Naive thymus-derived CD4-positive, alpha-beta T cell (primary cell): ENCODE results near the gene OR52L1. TPM values are rescaled to one million over a fixed set of nuclear protein-coding genes. Genes with fewer than 3 reads are reported as not detected.
"Not testable (repeated sequence)": the region's sequence is repeated elsewhere in the genome, so short reads cannot be mapped to it uniquely, and the experiment has no call there.

ENCODE experiments used
- ATAC-seq: fragments of 150-1000 bp; cut with Tn5 transposase; 2 replicates; pipeline ENCODE4 v1.10.0; 2021; ENCODE audit warnings: mild to moderate bottlenecking, moderate library complexity
- CTCF ChIA-PET: fragments of 350-600 bp; sonication (Branson Sonifier 250); formaldehyde crosslinking; loops from one replicate; lab custom pipeline; 2021; ENCODE audit warnings: antibody characterized with exemption; lab: Charles Lee
- POLR2A ChIA-PET: fragments of 350-600 bp; sonication (Branson Sonifier 250); formaldehyde crosslinking; loops from one replicate; lab custom pipeline; 2021; ENCODE audit warnings: antibody characterized with exemption, inconsistent platforms; lab: Charles Lee
- DNase-seq, 9 donors: peaks; one replicate each; pipeline versions ENCODE4 v3.0.0 to v3.0.0-alpha.2; 2020 to 2022; ENCODE audit warnings: mixed read lengths in 1 of 9
- H3K27ac ChIP-seq: one replicate; pipeline ENCODE4 v1.7.0; 2013; ENCODE audit warnings: mild to moderate bottlenecking, low read depth, low read length, moderate library complexity
- H3K27me3 ChIP-seq, 2 donors: one replicate each; pipeline ENCODE4 v1.7.0; 2013; ENCODE audit warnings: low read length in 2 of 2, mild to moderate bottlenecking in 2 of 2, moderate library complexity in 2 of 2; ENCODE audit not compliant: control insufficient read depth in 2 of 2, insufficient read depth in 2 of 2
- H3K36me3 ChIP-seq, 3 experiments: 1 replicate in 2 of 3; 2 replicates in 1 of 3; pipeline ENCODE4 v1.7.0; 2013; ENCODE audit warnings: low read length in 3 of 3, mild to moderate bottlenecking in 3 of 3, moderate library complexity in 1 of 3; ENCODE audit not compliant: insufficient read depth in 3 of 3, control insufficient read depth in 2 of 3
- H3K4me1 ChIP-seq, 2 donors: one replicate each; pipeline ENCODE4 v1.7.0; 2013; ENCODE audit warnings: low read length in 2 of 2, mild to moderate bottlenecking in 2 of 2, moderate library complexity in 1 of 2; ENCODE audit not compliant: control insufficient read depth in 2 of 2, insufficient read depth in 2 of 2
- H3K4me3 ChIP-seq: 2 replicates; pipeline ENCODE4 v1.7.0; 2013; ENCODE audit warnings: mild to moderate bottlenecking, low read length
- H3K9me3 ChIP-seq, 3 experiments: 1 replicate in 2 of 3; 2 replicates in 1 of 3; pipeline ENCODE4 v1.7.0; 2013; ENCODE audit warnings: low read length in 3 of 3; ENCODE audit not compliant: control insufficient read depth in 2 of 3
- H3K27ac Mint-ChIP-seq, 9 donors: one replicate each; pipeline ENCODE4 v1.8.0; 2020 to 2022; ENCODE audit warnings: mixed read lengths in 9 of 9, mild to moderate bottlenecking in 8 of 9, moderate library complexity in 5 of 9, inconsistent platforms in 2 of 9
- H3K27me3 Mint-ChIP-seq, 5 donors: one replicate each; pipeline ENCODE4 v1.8.0; 2021 to 2022; ENCODE audit warnings: mixed read lengths in 5 of 5, mild to moderate bottlenecking in 1 of 5
- H3K36me3 Mint-ChIP-seq, 5 donors: one replicate each; pipeline ENCODE4 v1.8.0; 2020 to 2022; ENCODE audit warnings: mixed read lengths in 5 of 5, mild to moderate bottlenecking in 3 of 5, inconsistent platforms in 1 of 5
- H3K4me1 Mint-ChIP-seq, 7 donors: one replicate each; pipeline ENCODE4 v1.8.0; 2020 to 2022; ENCODE audit warnings: mixed read lengths in 7 of 7, mild to moderate bottlenecking in 3 of 7, inconsistent platforms in 1 of 7
- H3K4me3 Mint-ChIP-seq, 10 donors: one replicate each; pipeline ENCODE4 v1.8.0; 2020 to 2022; ENCODE audit warnings: mild to moderate bottlenecking in 10 of 10, mixed read lengths in 10 of 10, moderate library complexity in 6 of 10, inconsistent platforms in 2 of 10
- H3K9me3 Mint-ChIP-seq, 11 donors: one replicate each; pipeline ENCODE4 v1.8.0; 2020 to 2022; ENCODE audit warnings: mixed read lengths in 11 of 11, mild to moderate bottlenecking in 4 of 11, inconsistent platforms in 1 of 11, moderate library complexity in 1 of 11
- intact Hi-C, 2 donors: fragments of 100-400 bp; cut with micrococcal nuclease; formaldehyde crosslinking; loops; one replicate each; pipeline ENCODE4 v1.15.1; 2023
- polyA plus RNA-seq, 2 donors: library from polyadenylated mRNA; unstranded; fragments of 300-500 nt; fragmentation: Illumina TruSeq; gene quantifications; one replicate each; pipeline ENCODE4 v1.2.3, GENCODE V29; 2021
- total RNA-seq, 6 experiments: library from RNA in 5 of 6; stranded (reverse) in 5 of 6; gene quantifications; 1 replicate in 5 of 6; 2 replicates in 1 of 6; pipeline ENCODE4 v1.2.3 and lab custom pipeline; 2021 to 2026

The OR52L1 gene
- total and polyA plus RNA-seq, 7 experiments from 2014 or later, result not detected

DNA sequence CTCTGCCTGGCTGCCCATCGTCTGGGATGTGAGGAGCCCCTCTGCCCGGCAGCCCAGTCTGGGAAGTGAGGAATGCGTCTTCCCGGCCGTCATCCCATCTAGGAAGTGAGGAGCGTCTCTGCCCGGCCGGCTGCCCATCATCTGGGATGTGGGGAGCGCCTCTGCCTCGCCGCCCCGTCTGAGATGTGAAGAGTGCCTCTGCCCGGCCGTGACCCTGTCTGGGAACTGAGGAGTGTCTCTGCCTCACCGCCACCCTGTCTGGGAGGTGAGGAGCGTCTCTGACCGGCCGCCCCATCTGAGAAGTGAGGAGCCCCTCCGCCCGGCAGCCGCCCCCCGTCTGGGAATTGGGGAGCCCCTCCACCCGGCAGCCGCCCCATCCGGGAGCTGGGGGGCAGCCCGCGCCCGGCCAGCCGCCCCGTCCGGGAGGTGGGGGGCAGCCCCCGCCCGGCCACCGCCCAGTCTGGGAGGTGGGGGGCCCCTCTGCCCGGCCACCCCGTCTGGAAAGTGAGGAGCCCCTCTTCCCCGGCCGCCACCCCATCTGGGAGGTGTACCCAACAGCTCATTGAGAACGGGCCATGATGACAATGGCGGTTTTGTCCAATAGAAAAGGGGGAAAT, 26.0 kb downstream of the OR52L1 start:
- H3K36me3 Mint-ChIP-seq, H3K4me1 ChIP-seq, CTCF ChIA-PET, H3K36me3 ChIP-seq, H3K4me3 ChIP-seq, intact Hi-C loops, DNase-seq, H3K4me1 Mint-ChIP-seq, H3K27ac ChIP-seq, ATAC-seq, H3K4me3 Mint-ChIP-seq, H3K27ac Mint-ChIP-seq, POLR2A ChIA-PET, H3K9me3 ChIP-seq, H3K27me3 ChIP-seq: not testable (repeated sequence)
- Mint-ChIP-seq H3K27me3 (peaks cover 0 to 23% (median 10%) of the 10 kb centered on the region in 5 donors), H3K9me3 (peaks cover 4 to 49% (median 22%) of the 10 kb centered on the region in 11 donors)

GRCh38 chr11:5955586-5955985, 31.2 kb downstream of the OR52L1 start:
- no peaks in the 10 kb centered on the region for H3K9me3 ChIP-seq
- H3K27me3 Mint-ChIP-seq, result peaks cover 4 to 25% (median 11%) of the 10 kb centered on the region in 5 donors
- H3K27ac ChIP-seq, result no peak overlapping the region
- no peaks in the 10 kb centered on the region for H3K4me1 Mint-ChIP-seq
- H3K27ac Mint-ChIP-seq, result no peak overlapping the region
- ATAC-seq (no peak), DNase-seq (no peak)
- H3K4me3 Mint-ChIP-seq, result no peak overlapping the region
- peaks cover 0 to 11% (median 2%) of the 10 kb centered on the region in 11 donors for H3K9me3 Mint-ChIP-seq
- H3K36me3 Mint-ChIP-seq, result peaks cover 0 to 5% (median 0%) of the 10 kb centered on the region in 5 donors
- H3K27me3 ChIP-seq, result peaks cover 0 to 4% of the 10 kb centered on the region in 2 donors
- POLR2A ChIA-PET, result no interaction called here
- no peaks in the 10 kb centered on the region for H3K4me1 ChIP-seq
- intact Hi-C loops, result no loop called here
- no peak overlapping the region for H3K4me3 ChIP-seq
- CTCF ChIA-PET, result no interaction called here
- no peaks in the 10 kb centered on the region for H3K36me3 ChIP-seq

DNA sequence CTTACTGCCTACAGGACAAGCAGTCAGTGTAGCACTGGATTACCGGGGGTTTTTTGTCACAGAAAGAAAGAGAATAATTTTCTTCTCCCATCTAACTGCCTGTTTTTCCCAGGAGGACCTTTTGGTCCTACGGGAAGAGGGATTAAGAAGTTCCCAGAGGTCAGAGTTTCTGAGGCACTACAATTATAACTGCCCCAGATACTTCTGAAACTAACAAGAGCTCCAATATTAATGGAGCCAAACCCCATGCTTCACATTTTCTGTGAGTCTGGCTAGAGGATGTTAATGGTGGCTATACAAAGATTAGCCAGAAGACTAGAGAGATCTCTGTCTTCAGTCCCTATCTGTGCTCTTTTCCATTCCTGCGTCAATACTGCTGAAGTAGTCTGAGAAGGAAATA, 44.8 kb downstream of the OR52L1 start, which contains the start of gene OR56A3:
Gene OR56A3, plus strand, starts transcription at position 301 of the 400 bp plus-strand sequence. CDS start 5,096 bp downstream, outside the sequence.
- ChIA-PET CTCF (no interaction called here), POLR2A (no interaction called here)
- Histone ChIP-seq H3K27ac (no peak within 1 kb of the TSS), H3K27me3 (no peaks in the 10 kb centered on the region), H3K9me3 (no peaks in the 10 kb centered on the region), H3K4me1 (no peaks in the 10 kb centered on the region), H3K36me3 (no peaks in the 10 kb centered on the region), H3K4me3 (no peak within 1 kb of the TSS)
- ATAC-seq (no peak), DNase-seq (no peak)
- H3K36me3 Mint-ChIP-seq, result no peaks in the 10 kb centered on the region
- peaks cover 12 to 24% (median 18%) of the 10 kb centered on the region in 5 donors for H3K27me3 Mint-ChIP-seq
- no peaks in the 10 kb centered on the region for H3K4me1 Mint-ChIP-seq
- no peak within 1 kb of the TSS for H3K4me3 Mint-ChIP-seq
- no peak within 1 kb of the TSS for H3K27ac Mint-ChIP-seq
- peaks cover 0 to 4% (median 0%) of the 10 kb centered on the region in 11 donors for H3K9me3 Mint-ChIP-seq
- intact Hi-C loops, result no loop called here

GRCh38 chr11:5940748-5941147, 46.0 kb downstream of the OR52L1 start:
- DNase-seq, result no peak
- H3K36me3 ChIP-seq, result no peaks in the 10 kb centered on the region
- Mint-ChIP-seq H3K4me3 (no peak overlapping the region), H3K27ac (no peak overlapping the region), H3K27me3 (peaks cover 9 to 24% (median 18%) of the 10 kb centered on the region in 5 donors), H3K9me3 (peaks cover 0 to 4% (median 0%) of the 10 kb centered on the region in 11 donors), H3K36me3 (no peaks in the 10 kb centered on the region), H3K4me1 (no peaks in the 10 kb centered on the region)
- H3K4me3 ChIP-seq, result no peak overlapping the region
- CTCF ChIA-PET, result no interaction called here
- no peaks in the 10 kb centered on the region for H3K4me1 ChIP-seq
- no peaks in the 10 kb centered on the region for H3K9me3 ChIP-seq
- POLR2A ChIA-PET, result no interaction called here
- intact Hi-C loops, result no loop called here
- no peak overlapping the region for H3K27ac ChIP-seq
- H3K27me3 ChIP-seq, result no peaks in the 10 kb centered on the region
- ATAC-seq, result no peak

DNA sequence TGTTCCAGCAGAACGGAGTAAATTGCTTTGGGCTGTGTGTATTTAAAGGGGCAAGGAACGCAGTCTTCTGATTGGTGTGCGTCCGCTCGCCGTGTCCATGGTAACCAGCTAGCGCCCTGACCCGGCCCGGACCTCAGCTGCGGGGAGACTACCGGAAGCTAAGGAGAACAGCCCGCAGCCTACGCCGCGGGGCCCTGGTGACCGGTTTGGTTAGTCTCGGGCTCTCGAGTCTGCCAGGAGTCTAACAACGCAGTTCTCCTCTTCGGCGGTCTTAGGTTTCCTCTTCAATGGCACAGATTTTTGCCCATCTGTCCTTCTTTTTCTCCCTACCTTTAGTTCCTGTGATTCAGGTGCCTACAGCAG, 48.2 kb downstream of the OR52L1 start:
- Histone ChIP-seq H3K4me3 (no peak overlapping the region), H3K4me1 (no peaks in the 10 kb centered on the region), H3K9me3 (no peaks in the 10 kb centered on the region), H3K27me3 (no peaks in the 10 kb centered on the region), H3K27ac (no peak overlapping the region), H3K36me3 (no peaks in the 10 kb centered on the region)
- H3K4me3 Mint-ChIP-seq, result no peak overlapping the region
- peaks cover 9 to 15% (median 14%) of the 10 kb centered on the region in 5 donors for H3K27me3 Mint-ChIP-seq
- no peaks in the 10 kb centered on the region for H3K4me1 Mint-ChIP-seq
- intact Hi-C loops, result no loop called here
- H3K27ac Mint-ChIP-seq, result no peak overlapping the region
- ChIA-PET POLR2A (no interaction called here), CTCF (no interaction called here)
- peaks cover 0 to 6% (median 0%) of the 10 kb centered on the region in 11 donors for H3K9me3 Mint-ChIP-seq
- no peak for ATAC-seq
- no peak for DNase-seq
- no peaks in the 10 kb centered on the region for H3K36me3 Mint-ChIP-seq

DNA sequence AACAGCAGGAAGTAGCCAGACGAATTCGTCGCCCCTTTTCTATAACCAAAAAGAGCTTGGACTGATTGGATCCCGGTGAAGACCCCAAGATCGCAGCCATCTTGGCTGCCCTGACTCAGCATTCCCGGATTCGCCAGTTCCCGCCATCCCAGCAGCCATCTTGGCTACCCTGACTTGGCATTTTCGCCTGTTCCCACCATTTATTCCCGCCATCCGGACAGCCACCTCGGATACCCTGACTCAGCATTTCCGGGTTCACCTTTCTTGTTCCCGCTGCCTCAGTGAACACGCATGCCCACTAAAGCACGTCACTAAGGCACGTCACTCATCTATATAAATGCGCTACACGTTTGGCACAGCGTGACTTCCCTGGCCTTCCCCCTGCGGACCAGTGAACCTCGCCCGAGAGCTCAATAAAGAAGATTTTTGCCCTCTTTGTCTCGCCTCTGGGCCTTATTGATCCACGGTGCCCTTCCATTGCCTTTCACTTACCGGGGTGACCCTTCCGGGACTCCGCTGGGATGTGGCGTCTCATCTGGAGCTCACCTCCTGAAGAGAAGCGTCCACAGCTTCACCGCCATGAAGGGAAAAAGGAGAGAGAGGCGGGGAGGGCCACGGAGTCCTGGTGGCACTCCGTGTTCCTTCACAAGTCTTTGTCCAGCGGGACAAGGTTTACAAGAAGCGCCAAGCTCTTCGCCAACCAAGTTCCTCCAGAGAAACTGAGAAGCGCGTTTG, 48.8 kb downstream of the OR52L1 start:
- Mint-ChIP-seq H3K4me1 (no peaks in the 10 kb centered on the region), H3K9me3 (peaks cover 0 to 9% (median 0%) of the 10 kb centered on the region in 11 donors), H3K27me3 (peaks cover 8 to 19% (median 9%) of the 10 kb centered on the region in 5 donors), H3K36me3 (no peaks in the 10 kb centered on the region), H3K27ac (no peak overlapping the region), H3K4me3 (no peak overlapping the region)
- DNase-seq (no peak), ATAC-seq (no peak)
- no peaks in the 10 kb centered on the region for H3K9me3 ChIP-seq
- ChIA-PET POLR2A (no interaction called here), CTCF (no interaction called here)
- no peaks in the 10 kb centered on the region for H3K36me3 ChIP-seq
- H3K27ac ChIP-seq, result no peak overlapping the region
- H3K4me3 ChIP-seq, result no peak overlapping the region
- H3K27me3 ChIP-seq, result no peaks in the 10 kb centered on the region
- intact Hi-C loops, result no loop called here
- H3K4me1 ChIP-seq, result no peaks in the 10 kb centered on the region
